Activated effector memory CD4-positive, alpha-beta T cell treated with Interleukin-2 at 50 U/mL for 16 hours (primary cell): ENCODE data around the gene ITSN1.

Experiments
- DNase-seq: peaks from one replicate; pipeline ENCODE4 v3.0.0-alpha.2; 2020

ITSN1 gene

GRCh38 chr21:33733601-33734000, 91.3 kb downstream of the ITSN1 start:
- DNase-seq: no peak

GRCh38 chr21:33734291-33734690, 92.0 kb downstream of the ITSN1 start:
- no peak for DNase-seq

GRCh38 chr21:33734818-33735217, 92.5 kb downstream of the ITSN1 start:
- DNase-seq: no peak

GRCh38 chr21:33736569-33736968, 94.3 kb downstream of the ITSN1 start:
- no peak for DNase-seq

GRCh38 chr21:33739701-33740100, 97.4 kb downstream of the ITSN1 start:
- DNase-seq: no peak

- no peak for DNase-seq
Observed at GRCh38 chr21:33747420-33747819, 105.1 kb downstream of the ITSN1 start.

- DNase-seq: no peak
Observed at GRCh38 chr21:33748903-33749302, 106.6 kb downstream of the ITSN1 start.

- DNase-seq: no peak
Observed at GRCh38 chr21:33750017-33750416, 107.7 kb downstream of the ITSN1 start.

- DNase-seq: no peak
Observed at GRCh38 chr21:33751120-33751519, 108.8 kb downstream of the ITSN1 start.

GRCh38 chr21:33751533-33751932, 109.2 kb downstream of the ITSN1 start:
- no peak for DNase-seq

- DNase-seq: no peak
Observed at GRCh38 chr21:33752260-33752659, 110.0 kb downstream of the ITSN1 start.

GRCh38 chr21:33753886-33754285, 111.6 kb downstream of the ITSN1 start:
- DNase-seq: no peak

- DNase-seq: no peak
Observed at GRCh38 chr21:33754481-33754880, 112.2 kb downstream of the ITSN1 start.

- no peak for DNase-seq
Observed at GRCh38 chr21:33755354-33755753, 113.1 kb downstream of the ITSN1 start.

GRCh38 chr21:33760641-33761440, 118.5 kb downstream of the ITSN1 start:
- DNase-seq: no peak

GRCh38 chr21:33761441-33762036, 119.2 kb downstream of the ITSN1 start:
- DNase-seq: no peak

GRCh38 chr21:33762803-33763581, 120.7 kb downstream of the ITSN1 start:
- DNase-seq: no peak

- DNase-seq: no peak
Observed at GRCh38 chr21:33763582-33763899, 121.2 kb downstream of the ITSN1 start.

- DNase-seq: no peak
Observed at GRCh38 chr21:33767236-33767635, 124.9 kb downstream of the ITSN1 start.

- no peak for DNase-seq
Observed at GRCh38 chr21:33767960-33768359, 125.7 kb downstream of the ITSN1 start.

GRCh38 chr21:33769057-33769456, 126.8 kb downstream of the ITSN1 start:
- no peak for DNase-seq

GRCh38 chr21:33770542-33770941, 128.2 kb downstream of the ITSN1 start:
- no peak for DNase-seq

GRCh38 chr21:33771976-33772375, 129.7 kb downstream of the ITSN1 start:
- no peak for DNase-seq

- DNase-seq: no peak
Observed at GRCh38 chr21:33774551-33774950, 132.2 kb downstream of the ITSN1 start.
